ENCODE measurements around the gene SLC7A6OS.

Gene SLC7A6OS

DNA sequence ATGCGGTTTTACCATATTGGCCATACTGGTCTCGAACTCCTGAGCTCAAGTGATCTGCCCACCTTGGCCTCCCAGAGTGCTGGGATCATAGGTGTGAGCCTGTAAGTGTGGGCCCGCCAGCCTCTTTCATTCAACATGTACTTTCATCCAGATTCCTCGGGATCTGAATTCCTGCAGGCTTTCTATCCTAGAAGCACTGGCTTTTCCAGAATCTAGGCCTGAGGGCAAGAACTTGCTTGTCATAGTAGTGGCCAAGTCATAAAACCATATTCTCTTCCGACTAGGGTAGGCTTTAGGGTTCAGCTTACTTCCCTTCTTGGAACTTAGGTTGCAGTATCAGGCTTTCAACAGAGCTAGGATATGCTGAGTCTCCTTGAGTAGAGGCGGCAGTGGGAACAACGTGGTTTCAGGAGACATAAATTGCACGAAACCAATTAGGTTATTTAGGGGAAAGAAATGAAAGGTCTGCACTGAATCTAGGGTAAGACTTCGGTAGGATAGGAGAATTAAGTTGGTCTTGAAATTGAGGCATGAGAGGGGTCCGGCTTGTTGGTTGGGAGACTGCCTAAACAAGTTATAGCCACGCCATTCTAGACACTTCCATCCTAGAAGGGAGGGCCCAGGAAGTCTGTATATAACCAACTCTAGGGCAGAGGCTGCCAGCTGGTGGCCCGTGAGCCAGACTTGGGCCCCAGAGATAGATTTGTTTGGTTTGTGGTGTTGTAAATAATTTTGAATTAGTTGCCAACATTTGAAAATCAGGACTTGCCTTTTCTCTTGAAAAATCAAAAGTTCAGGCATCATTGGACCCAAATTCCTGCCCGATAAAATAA lies 30.8 kb downstream of the SLC7A6OS start:
- no peak for DNase-seq (ENCODE audit: low read depth in 3 of 3)

DNA sequence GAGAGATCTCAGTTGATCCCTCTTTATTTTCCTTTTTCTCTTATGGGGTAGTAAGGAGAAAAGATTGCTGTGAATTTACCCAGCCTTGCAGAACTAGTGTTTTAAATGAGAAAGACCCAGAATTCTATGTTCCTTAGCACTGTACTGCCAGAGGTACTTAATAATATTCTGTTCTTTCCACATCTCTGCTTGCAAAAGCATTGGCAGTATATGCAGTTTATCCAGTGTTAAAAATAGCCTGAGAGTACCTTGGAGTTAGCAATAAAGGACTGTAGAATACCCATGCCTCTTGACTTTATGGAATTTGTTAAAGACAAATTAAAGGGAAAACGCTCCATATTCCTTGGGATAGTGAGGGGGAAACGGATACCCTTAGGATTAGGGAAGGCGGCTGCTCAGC lies 34.5 kb downstream of the SLC7A6OS start:
- DNase-seq (ENCODE audit: low read depth in 3 of 3): no peak

DNA sequence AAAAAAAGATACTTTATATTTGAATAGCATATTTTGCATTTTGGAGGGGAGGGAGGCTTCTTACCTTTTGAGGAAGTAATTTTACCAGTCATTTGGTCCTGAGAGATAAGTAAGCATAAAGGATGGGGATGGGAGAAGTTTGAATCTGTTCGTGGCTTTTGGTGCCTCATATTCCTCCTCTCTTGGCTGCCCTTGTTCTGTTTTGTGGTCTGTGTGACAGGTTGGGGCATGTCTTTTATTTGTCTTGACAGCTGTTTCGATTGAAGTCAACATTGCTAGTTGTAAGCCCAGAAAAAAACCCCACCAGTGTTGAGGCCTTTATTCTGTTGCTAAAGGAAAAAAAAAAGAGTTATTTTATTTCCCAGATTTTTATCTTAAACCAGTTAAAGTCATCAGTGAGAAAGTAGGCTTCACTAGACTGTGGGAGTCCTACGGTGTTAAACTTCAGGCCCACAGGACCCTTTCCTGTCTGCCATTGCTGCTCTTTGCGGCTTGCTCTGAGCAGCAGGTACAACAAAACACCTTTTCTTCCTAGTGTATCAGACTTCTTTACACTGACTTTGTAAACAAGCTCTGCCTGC lies 35.0 kb downstream of the SLC7A6OS start:
- no peak for DNase-seq (ENCODE audit: low read depth in 3 of 3)

- no peak for DNase-seq (ENCODE audit: low read depth in 3 of 3)
Measured at GRCh38 chr16:68274441-68274840, 36.3 kb downstream of the SLC7A6OS start.

DNA sequence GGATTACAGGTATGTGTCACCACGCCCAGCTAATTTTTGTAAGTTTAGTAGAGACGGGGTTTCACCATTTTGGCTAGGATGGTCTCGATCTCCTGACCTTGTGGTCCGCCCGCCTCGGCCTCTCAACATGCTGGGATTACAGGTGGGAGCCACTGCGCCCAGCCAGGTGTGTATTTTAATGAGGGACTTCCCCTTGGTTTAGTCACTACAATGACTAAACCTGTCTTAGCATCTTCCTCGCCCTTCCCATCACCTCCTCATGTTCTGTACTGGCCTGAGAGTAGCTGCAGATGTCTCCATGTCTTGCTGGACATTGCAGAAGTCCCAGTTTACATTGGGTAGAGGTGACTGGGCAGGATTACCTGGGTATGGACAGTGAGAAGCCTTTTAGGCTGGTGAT lies 36.9 kb downstream of the SLC7A6OS start:
- DNase-seq (ENCODE audit: low read depth in 3 of 3): no peak

DNA sequence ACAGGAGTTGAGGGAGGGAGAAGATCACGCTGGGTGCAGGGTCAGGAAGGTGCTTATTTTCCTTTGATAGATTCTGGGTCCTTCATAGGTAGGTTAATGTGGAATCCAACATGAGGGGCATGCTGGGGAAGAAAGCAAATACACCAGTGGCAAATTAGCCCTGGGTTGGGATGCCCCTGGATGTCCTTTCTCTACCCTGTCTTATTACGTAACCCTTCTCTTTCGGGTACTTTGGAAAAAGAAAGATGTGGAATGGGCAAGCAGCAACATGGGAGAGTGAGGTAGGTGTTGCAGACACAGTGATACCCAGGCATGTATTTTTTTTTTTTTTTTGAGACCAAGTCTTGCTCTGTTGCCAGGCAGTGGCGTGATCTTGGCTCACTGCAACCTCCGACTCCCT lies 37.3 kb downstream of the SLC7A6OS start:
- DNase-seq (ENCODE audit: low read depth in 3 of 3): no peak

- DNase-seq (ENCODE audit: low read depth in 3 of 3): no peak
Measured at GRCh38 chr16:68272507-68273209, 38.1 kb downstream of the SLC7A6OS start.

GRCh38 chr16:68270353-68270752 lies 40.4 kb downstream of the SLC7A6OS start:
- no peak for DNase-seq (ENCODE audit: low read depth in 3 of 3)

DNA sequence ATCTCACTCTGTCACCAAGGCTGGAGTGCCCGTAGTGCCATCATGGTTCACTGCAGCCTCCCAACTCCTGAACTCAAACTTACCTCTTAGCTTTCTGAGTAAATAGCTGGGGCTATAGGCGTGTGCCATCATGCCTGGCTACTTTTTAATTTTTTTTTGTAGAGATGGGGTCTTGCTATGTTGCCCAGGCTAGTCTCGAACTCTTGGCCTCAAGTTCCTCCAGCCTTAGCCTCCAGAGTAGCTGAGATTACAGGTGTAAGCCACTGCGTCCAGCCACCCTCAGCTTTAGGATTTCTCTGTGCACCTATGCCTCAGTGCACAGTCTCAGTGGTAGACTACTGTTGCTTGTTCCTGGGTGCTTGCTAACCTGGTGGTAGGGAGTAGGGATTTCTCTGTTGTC lies 41.0 kb downstream of the SLC7A6OS start:
- no peak for DNase-seq (ENCODE audit: low read depth in 3 of 3)

DNA sequence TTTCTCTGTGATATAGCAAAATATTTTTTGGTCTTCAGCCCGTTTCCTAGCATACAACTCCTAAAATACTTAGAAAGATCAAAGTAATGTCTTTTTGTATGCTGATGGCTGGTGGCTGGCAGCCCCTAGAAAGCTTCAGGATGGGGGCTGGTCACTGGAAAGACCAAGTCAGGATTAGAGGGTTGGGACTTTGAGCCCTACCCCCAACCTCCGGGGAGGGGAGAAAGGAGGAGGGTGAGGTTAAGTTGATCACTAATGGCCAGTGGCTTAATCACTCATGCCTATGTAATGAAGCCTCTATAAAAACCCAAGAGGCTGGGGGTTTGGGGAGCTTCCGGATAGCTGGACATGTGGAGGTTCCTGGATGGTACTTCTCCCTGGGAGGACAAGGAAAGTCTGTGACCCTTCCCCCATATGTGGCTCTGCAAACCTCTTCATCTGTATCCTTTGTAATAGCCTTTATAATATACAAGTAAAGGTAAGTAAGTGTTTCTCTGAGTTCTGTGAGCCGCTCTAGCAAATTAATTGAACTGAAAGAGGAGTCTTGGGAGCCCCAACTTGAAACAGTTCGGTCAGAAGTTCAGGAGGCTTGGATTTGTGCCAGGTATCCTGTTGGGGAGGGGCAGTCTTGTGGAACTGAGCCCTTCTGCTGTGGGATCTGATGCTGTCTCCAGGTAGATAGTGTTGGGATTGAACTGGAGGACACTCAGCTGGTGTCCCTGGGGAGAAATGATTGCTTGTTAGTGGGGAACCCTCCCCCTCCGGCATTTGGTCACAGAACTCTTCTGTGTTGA lies 42.9 kb downstream of the SLC7A6OS start:
- no peak for DNase-seq (ENCODE audit: low read depth in 3 of 3)

DNA sequence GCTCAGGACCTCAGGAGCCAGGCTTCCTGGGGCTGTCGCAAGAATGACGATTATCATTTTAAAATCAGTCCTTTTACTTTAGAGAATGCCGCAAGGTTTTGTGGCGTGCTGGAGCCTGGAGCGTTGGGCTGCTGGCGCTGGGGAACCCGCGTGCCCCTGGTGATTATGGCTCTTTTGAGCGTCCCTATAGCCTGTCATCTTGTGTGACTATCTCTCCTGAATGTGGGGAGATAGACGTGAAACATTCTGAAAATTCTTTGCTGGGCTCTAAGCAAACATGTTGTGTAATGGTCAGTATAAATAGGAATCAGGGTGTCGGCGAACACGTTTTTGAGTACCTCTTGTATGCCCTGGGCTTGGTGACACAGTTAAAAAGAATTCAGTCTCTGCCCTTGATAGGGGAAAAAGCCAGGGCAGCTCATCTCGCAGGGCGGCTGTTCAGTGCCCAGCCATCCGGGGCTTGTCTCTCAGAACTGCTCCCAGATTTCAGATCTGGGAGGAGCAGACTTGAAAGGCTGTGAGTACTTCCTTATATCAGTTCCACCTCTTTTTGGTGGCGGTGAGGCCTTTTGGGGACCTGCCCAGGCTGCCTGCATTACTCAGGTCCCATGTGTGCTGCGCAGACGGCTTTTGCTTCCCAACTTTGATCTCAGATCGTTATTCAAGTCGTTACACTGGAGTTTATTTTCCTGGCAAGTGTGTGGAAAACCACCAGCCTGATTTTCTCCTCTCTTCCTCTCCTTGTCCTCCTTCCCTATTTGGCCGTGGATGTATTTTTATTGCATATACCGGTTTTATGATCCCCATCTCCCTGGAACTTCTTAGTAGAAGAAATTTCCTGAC lies 45.4 kb downstream of the SLC7A6OS start:
- DNase-seq (ENCODE audit: low read depth in 3 of 3): peak in 2 of 3 experiments; percentile 22 to 53

GRCh38 chr16:68264128-68265077 lies 46.3 kb downstream of the SLC7A6OS start, which contains the start of gene SLC7A6:
Gene SLC7A6 (plus strand): TSS chr16:68264526. CDS start chr16:68274727, 10,201 bp downstream.
- DNase-seq (ENCODE audit: low read depth in 3 of 3): peak; percentile 67 to 87 (median 74)

GRCh38 chr16:68263559-68264127 lies 47.1 kb downstream of the SLC7A6OS start:
- no peak for DNase-seq (ENCODE audit: low read depth in 3 of 3)

DNA sequence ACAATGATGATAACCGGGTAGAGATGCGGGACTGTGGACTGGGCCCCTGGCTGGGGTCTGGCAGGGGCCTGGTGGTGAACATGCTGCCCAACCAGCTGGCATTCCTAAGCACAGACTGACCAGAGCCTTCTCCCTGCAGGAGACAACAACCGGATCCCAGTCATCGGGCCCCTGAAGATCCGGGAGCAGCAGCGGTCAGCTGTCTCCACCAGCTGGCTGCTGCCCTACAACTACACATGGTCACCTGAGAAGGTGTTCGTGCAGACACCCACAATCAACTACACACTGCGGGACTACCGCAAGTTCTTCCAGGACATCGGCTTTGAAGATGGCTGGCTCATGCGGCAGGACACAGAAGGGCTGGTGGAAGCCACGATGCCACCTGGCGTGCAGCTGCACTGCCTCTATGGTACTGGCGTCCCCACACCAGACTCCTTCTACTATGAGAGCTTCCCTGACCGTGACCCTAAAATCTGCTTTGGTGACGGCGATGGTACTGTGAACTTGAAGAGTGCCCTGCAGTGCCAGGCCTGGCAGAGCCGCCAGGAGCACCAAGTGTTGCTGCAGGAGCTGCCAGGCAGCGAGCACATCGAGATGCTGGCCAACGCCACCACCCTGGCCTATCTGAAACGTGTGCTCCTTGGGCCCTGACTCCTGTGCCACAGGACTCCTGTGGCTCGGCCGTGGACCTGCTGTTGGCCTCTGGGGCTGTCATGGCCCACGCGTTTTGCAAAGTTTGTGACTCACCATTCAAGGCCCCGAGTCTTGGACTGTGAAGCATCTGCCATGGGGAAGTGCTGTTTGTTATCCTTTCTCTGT lies 51.5 kb downstream of the SLC7A6OS start:
- no peak for DNase-seq (ENCODE audit: low read depth in 3 of 3)

DNA sequence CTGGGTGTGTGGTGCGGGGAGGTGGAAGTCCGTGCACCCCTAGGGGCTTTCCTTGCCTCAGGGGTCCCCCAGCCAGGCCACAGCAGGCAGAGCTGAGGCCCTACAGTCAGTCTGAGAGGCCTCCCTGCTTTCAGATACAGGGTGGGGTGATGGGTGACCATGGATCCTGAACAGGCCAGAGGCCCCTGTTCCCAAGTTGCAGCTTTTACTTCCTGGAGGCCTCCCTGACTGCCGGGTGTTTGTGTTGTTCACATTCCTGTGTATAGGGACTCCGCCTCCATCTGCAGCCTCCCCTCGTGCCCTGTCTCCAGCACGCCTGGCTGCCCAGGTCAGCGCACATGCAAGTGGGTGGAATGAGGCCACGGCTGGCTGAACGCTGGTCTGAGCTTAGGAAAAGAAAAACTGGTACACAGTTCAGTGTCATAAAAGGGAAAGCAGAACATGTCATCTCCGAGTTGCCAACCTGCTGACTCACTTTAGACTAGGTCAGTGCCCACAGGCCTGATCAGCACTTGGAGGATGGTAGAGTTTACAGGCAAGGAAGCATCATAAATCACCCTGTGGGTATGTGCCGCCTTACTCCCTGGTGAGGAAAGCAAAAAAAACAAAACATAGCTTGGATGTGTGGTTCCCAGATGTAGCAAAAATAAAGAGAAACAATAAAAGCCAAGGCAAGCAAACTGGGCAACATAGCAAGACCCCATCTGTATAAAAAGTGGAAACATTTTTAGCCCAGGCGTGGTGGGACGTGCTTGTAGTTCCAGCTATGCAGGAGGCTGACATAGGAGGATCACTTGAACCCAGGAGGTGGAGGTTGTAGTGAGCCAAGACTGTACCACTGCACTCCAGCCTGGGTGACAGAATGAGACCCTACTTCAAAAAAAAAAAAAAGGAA lies 52.6 kb downstream of the SLC7A6OS start:
- DNase-seq (ENCODE audit: low read depth in 3 of 3): no peak

DNA sequence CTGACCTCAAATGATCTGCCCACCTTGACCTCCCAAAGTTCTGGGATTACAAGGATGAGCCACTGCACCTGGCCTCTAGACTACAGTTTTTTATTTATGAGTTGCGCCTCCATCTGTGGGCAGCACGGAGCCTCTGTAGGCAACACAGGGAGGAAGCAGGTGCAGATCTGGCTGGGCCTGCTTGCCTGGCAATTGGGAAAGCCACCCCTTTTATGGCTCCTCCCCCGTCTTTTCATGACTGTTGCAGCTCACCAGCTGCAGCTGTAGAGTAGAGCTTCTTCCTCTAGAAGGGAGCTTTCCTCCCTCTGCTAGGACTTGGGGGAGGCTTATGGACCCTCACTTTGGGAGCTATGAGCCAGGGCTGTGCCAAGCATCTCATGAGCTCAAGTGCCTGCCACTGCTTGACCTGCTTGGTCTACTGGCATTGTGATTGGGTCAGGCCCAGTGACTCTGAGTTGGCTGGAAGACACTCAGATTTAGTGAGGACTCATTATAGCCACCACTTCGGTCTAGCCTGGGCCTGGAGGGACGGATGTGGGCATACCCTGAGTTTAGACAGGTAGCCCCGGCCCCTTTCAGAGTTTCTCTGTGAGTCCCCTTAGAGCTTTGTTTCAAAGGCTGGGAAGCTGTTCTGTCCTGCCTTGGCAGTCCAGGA lies 53.4 kb downstream of the SLC7A6OS start:
- DNase-seq (ENCODE audit: low read depth in 3 of 3): no peak

- DNase-seq (ENCODE audit: low read depth in 3 of 3): no peak
Measured at GRCh38 chr16:68255712-68256111, 55.0 kb downstream of the SLC7A6OS start.

Data from stimulated activated CD4-positive, alpha-beta T cell treated with anti-CD3 and anti-CD28 coated beads, TNF-alpha, amount 100 ng/mL, for 24 hours (primary cell).